GM18511 (cell line): ENCODE data around the gene TAOK1.

Experiments
- ATAC-seq: cut with Tn5 transposase; IDR thresholded peaks from one replicate; pipeline ENCODE4 v1.9.1; 2021; ENCODE audit warnings: mild to moderate bottlenecking, moderate library complexity; ENCODE audit not compliant: unreplicated experiment

TAOK1 gene

GRCh38 chr17:29579866-29580771, 190.0 kb downstream of the TAOK1 start:
- peak; percentile 73 for ATAC-seq

- ATAC-seq, result no peak
Observed at GRCh38 chr17:29581583-29582253, 191.6 kb downstream of the TAOK1 start.

GRCh38 chr17:29582254-29582765, 192.1 kb downstream of the TAOK1 start:
- ATAC-seq, result no peak

GRCh38 chr17:29582772-29583171, 192.6 kb downstream of the TAOK1 start:
- no peak for ATAC-seq

GRCh38 chr17:29583324-29584248, 193.4 kb downstream of the TAOK1 start:
- ATAC-seq, result no peak

- ATAC-seq, result no peak
Observed at GRCh38 chr17:29584452-29585079, 194.4 kb downstream of the TAOK1 start.

GRCh38 chr17:29585080-29585751, 195.1 kb downstream of the TAOK1 start:
- ATAC-seq, result no peak

GRCh38 chr17:29586676-29587469, 196.7 kb downstream of the TAOK1 start:
- no peak for ATAC-seq

GRCh38 chr17:29587591-29587990, 197.4 kb downstream of the TAOK1 start:
- ATAC-seq, result no peak

GRCh38 chr17:29588017-29588561, 197.9 kb downstream of the TAOK1 start:
- no peak for ATAC-seq

GRCh38 chr17:29588562-29589411, 198.6 kb downstream of the TAOK1 start:
- peak; percentile 26 for ATAC-seq

GRCh38 chr17:29589524-29590410, 199.6 kb downstream of the TAOK1 start, which contains the start of gene GIT1:
Gene GIT1, minus strand, starts transcription at chr17:29589648. Its CDS starts 270 bp downstream, at chr17:29589378.
- peak; percentile 61 for ATAC-seq

- ATAC-seq, result no peak
Observed at GRCh38 chr17:29590411-29591145, 200.4 kb downstream of the TAOK1 start.

- ATAC-seq, result no peak
Observed at GRCh38 chr17:29591146-29591736, 201.1 kb downstream of the TAOK1 start.

GRCh38 chr17:29591737-29592608, 201.8 kb downstream of the TAOK1 start:
- peak; percentile 42 for ATAC-seq
